ENCODE measurements around the gene ELMOD1. TPM values are rescaled to one million over a fixed set of nuclear protein-coding genes. Genes with fewer than 3 reads are reported as not detected.

ELMOD1 gene
- total RNA-seq, 1 donor from 2014 or later = 0.53 TPM

DNA sequence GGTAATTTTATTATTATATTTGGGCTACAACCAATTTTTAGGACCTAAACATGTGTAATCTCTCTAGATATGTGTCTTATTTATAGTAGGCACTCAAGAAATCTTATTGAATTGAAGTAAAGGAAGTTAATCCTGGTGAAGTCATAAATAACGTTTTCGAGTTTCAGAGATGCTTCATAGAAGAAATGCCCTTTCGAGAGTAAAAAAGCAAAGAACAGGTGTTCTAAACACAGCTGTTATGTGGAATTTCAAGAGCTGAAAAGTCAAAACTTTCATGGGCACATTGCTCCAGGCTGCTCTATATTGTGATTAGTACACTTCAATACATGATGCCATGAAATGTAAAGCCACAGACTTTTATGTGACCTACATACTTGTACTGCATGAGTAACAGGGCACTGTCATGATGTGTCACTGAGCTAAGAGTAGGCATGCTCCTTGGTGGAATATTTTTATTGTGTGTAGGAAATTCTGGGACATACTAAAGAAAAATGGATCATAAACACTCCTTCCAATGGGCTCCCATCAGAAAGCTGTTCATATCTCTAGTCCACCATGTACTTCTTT is 7.2 kb upstream of the ELMOD1 start:
- DNase-seq (ENCODE audit: low read depth, low spot score) = no peak

GRCh38 chr11:107587306-107587979 is 3.5 kb upstream of the ELMOD1 start:
- DNase-seq (ENCODE audit: low read depth, low spot score) = no peak

DNA sequence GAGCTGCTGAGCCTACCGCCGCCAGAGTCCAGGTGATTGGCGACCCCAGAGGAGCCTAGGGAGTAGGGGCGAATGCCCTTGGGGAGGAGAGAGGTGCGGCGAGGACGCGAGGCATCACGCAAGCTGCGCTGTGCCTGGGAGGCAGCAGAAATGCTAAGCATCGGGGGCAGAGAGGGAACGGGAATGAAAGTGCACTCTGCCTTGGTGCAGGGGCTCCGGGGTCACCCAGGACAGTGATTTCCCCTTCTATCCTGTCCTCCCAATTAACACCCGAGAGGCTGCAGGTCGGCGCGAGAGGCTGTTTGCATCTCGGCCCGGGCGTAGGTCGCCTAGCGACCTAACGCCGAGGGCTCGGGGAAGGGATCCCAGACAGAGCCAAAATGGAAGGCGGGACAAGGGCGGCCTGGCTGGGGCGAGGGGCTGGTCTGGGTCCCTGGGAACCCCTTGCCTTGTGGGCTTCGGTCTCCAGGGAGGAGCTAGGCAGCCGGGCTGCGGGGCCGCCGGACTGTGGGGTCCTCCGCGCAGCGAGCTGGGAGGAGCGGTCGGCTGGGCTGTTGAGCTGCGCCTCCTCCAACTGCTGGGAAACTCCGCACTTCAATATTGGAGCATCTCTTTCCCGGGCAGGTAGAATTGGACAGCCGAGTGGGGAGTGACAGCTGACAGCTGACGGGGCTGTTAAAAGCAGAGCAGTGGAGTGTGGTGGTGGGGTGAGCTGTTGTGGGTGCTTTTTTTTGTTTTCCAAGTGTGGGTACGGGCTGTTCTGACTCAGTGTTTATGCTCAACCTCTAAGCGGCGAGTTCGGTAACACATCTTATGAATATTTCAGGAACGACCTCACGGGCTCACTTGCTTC is 657 bp downstream of the ELMOD1 start:
- DNase-seq (ENCODE audit: low read depth, low spot score) = no peak

GRCh38 chr11:107592231-107592590 is 1.3 kb downstream of the ELMOD1 start:
- DNase-seq (ENCODE audit: low read depth, low spot score) = no peak

DNA sequence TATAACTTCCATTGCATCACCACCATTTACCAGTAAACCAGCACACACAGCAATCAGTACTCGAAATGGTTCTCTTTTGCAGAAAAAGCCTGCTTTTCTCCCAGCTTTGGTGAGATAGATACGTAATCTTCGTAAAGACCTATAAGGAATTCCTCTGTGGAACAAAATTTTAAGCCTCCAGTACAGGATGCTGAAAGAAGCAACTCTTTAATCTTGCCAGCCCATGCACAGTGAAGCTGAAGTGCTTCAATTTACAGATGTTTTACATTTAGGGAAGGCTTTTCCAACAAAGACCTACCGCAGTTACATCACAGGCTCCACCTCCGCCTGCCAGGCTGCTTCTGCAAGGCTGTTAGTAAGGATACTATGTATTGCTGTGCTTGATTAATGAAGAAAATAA is 1.9 kb downstream of the ELMOD1 start:
- DNase-seq (ENCODE audit: low read depth, low spot score) = no peak

- no peak for DNase-seq (ENCODE audit: low read depth, low spot score)
These were observed 3.0 kb downstream of the ELMOD1 start for GRCh38 chr11:107593951-107594350.

- DNase-seq (ENCODE audit: low read depth, low spot score) = no peak
These were observed 3.8 kb downstream of the ELMOD1 start for GRCh38 chr11:107594736-107595135.

- no peak for DNase-seq (ENCODE audit: low read depth, low spot score)
These were observed 7.5 kb downstream of the ELMOD1 start for GRCh38 chr11:107598225-107599139.

- DNase-seq (ENCODE audit: low read depth, low spot score) = no peak
These were observed 14.4 kb downstream of the ELMOD1 start for GRCh38 chr11:107605061-107606006.

DNA sequence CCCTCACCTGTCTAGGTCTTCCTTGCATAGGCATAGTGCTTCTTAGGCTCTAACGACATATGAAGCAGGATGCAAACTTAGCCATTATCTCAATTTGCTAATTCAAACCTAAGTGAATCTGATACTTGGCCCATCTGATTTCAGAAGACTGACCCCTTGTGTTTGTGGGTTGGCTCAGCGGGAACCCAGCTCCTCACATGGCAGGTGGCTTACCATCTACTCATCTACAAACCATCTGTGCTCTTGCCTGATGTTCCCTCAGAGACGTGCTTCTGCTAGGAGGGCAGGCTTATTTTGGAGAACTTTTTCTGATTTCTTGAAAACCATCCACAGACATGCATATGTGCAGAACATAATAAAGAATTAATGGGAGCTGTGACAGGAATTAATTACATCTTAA is 15.2 kb downstream of the ELMOD1 start:
- DNase-seq (ENCODE audit: low read depth, low spot score) = no peak

DNA sequence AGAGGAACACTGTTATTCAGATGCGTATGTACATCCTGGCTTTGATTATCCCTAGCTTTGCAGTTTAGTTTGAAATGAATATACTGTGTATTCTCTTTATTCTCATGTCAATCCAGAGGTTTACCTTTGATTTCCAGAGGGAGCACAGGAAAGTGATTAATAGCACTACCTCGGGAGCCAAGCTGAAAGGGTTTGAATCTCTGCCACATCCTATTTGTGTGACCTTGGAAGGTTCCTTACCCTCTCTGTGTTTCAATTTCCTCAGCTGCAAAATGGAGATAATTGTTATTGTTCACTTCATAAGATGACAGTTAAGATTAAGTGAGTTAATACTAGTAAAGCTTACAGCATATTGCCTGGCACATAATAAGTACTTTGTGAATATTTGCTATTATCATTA is 17.9 kb downstream of the ELMOD1 start:
- DNase-seq (ENCODE audit: low read depth, low spot score) = peak; percentile 47

GRCh38 chr11:107609400-107610218 is 18.7 kb downstream of the ELMOD1 start:
- no peak for DNase-seq (ENCODE audit: low read depth, low spot score)

- DNase-seq (ENCODE audit: low read depth, low spot score) = no peak
These were observed 21.5 kb downstream of the ELMOD1 start for GRCh38 chr11:107612445-107612844.

GRCh38 chr11:107619926-107620325 is 29.0 kb downstream of the ELMOD1 start:
- DNase-seq (ENCODE audit: low read depth, low spot score) = peak; percentile 60

DNA sequence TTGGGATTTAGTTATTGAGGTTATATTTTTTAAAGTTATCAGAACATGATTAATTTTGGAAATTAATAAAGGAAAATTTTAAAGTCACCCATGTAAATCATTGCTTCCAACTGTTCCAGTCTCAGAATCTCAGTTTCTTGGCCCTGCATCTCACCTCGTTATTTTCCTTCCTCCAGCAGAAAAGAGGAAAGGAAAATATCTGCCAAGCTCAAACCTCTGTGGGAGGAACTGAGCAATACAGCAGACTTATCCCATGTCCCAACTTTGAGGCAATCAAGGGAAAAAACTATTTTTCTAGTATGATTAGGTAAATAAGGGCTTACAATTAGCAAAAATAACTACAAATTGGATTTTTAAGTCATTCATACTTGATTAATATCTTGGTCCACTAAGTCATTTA is 30.1 kb downstream of the ELMOD1 start:
- no peak for DNase-seq (ENCODE audit: low read depth, low spot score)

- DNase-seq (ENCODE audit: low read depth, low spot score) = no peak
These were observed 32.2 kb downstream of the ELMOD1 start for GRCh38 chr11:107623183-107623582.

GRCh38 chr11:107624983-107625684 is 34.2 kb downstream of the ELMOD1 start:
- no peak for DNase-seq (ENCODE audit: low read depth, low spot score)

DNA sequence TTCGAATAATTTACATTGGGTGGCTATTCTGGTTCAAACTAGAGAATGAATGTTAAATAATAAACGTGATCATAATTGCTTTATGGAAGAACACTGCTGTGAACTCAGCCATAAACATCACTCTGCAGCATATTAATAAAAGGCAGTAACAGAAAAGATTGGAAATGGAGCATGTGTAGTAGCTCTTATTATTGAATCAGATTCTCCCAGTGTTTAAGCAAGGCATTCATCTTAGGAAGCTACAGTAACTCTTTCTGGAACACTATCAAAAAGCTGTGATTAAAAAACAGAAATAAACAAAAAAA is 34.7 kb downstream of the ELMOD1 start:
- DNase-seq (ENCODE audit: low read depth, low spot score) = no peak

- no peak for DNase-seq (ENCODE audit: low read depth, low spot score)
These were observed 40.1 kb downstream of the ELMOD1 start for GRCh38 chr11:107631043-107631442.
